ENCODE data around the gene TPSG1. TPM values are rescaled to one million over a fixed set of nuclear protein-coding genes. Genes with fewer than 3 reads are reported as not detected.
"Not testable (repeated sequence)": the region's sequence is repeated elsewhere in the genome, so short reads cannot be mapped to it uniquely, and the experiment has no call there.

Gene TPSG1
- total RNA-seq, 1 donor from 2014 or later = not detected

DNA sequence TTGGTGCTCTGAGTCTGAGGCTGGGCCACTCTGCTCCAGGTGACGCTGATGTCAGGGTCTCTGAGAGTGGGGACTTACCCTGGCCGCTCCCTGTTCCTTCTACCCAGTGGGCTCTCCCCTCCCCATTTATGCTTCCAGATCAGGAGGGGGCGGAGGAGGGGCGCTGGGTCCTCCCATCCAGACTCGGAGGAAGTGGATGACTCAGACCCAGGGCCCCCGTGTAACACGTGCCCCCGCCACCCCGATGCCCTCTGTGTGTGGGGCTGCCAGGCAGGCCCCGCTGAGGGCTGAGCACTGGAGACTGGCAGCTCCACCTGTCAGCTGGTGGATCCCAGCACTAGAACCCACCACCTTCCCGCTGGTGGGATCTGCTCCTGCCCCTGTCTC lies 5.0 kb upstream of the TPSG1 start, which contains the start of gene TPSB2:
TPSB2 (minus strand) TSS at position 101 of the 387 bp plus-strand sequence. CDS start 233 bp downstream, outside the sequence.
- H3K4me1 ChIP-seq (ENCODE audit: insufficient read depth, low read length); H2AFZ ChIP-seq (ENCODE audit: low read depth, low read length); DNase-seq (ENCODE audit: low read depth); H3K27ac Mint-ChIP-seq (ENCODE audit: unreplicated experiment); H3K36me3 ChIP-seq (ENCODE audit: insufficient read depth, low read length); H3K27me3 ChIP-seq (ENCODE audit: insufficient read depth, low read length); H3K9me3 Mint-ChIP-seq (ENCODE audit: unreplicated experiment); H3K27me3 Mint-ChIP-seq (ENCODE audit: low read depth, unreplicated experiment); H3K4me1 Mint-ChIP-seq (ENCODE audit: low read depth, unreplicated experiment); H3K9me3 ChIP-seq (ENCODE audit: insufficient read depth, low read depth, low read length); H3K4me3 ChIP-seq (ENCODE audit: insufficient read depth, low read depth, low read length); H3K4me2 ChIP-seq (ENCODE audit: low read length); H3K36me3 Mint-ChIP-seq (ENCODE audit: low read depth, unreplicated experiment); FAIRE-seq; H4K20me1 ChIP-seq (ENCODE audit: insufficient read depth, low read length); H3K27ac ChIP-seq (ENCODE audit: low read depth, low read length); H3K4me3 Mint-ChIP-seq (ENCODE audit: unreplicated experiment); H3K9ac ChIP-seq (ENCODE audit: low read length); H3K79me2 ChIP-seq (ENCODE audit: insufficient read depth, low read length): not testable (repeated sequence)

DNA sequence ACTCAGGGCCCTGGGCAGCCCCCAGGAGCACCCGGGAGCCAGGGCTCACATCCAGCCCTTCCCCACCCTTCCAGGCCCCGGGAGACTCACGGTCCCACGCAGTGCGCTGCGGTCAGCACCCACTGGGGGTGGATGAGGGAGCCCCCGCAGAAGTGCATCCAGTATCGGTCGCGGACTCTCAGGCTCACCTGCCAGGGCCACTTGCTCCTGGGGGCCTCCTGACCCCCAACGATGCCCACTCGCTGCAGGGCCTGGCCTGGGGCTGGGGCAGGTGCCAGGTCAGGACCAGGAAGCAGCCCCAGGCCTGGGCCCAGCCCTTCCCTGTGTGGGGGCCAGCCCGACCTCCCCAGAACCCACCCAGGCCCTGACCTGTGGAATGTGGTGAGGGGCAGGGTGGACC lies 4.4 kb upstream of the TPSG1 start:
- H3K36me3 ChIP-seq (ENCODE audit: insufficient read depth, low read length); H3K79me2 ChIP-seq (ENCODE audit: insufficient read depth, low read length); H3K4me1 Mint-ChIP-seq (ENCODE audit: low read depth, unreplicated experiment); H3K4me3 ChIP-seq (ENCODE audit: insufficient read depth, low read depth, low read length); H3K4me3 Mint-ChIP-seq (ENCODE audit: unreplicated experiment); H3K9me3 Mint-ChIP-seq (ENCODE audit: unreplicated experiment); H3K27me3 Mint-ChIP-seq (ENCODE audit: low read depth, unreplicated experiment); FAIRE-seq; H4K20me1 ChIP-seq (ENCODE audit: insufficient read depth, low read length); H3K27ac ChIP-seq (ENCODE audit: low read depth, low read length); H3K27me3 ChIP-seq (ENCODE audit: insufficient read depth, low read length); DNase-seq (ENCODE audit: low read depth); H2AFZ ChIP-seq (ENCODE audit: low read depth, low read length); H3K4me1 ChIP-seq (ENCODE audit: insufficient read depth, low read length); H3K9me3 ChIP-seq (ENCODE audit: insufficient read depth, low read depth, low read length); H3K27ac Mint-ChIP-seq (ENCODE audit: unreplicated experiment); H3K9ac ChIP-seq (ENCODE audit: low read length); H3K36me3 Mint-ChIP-seq (ENCODE audit: low read depth, unreplicated experiment); H3K4me2 ChIP-seq (ENCODE audit: low read length): not testable (repeated sequence)

DNA sequence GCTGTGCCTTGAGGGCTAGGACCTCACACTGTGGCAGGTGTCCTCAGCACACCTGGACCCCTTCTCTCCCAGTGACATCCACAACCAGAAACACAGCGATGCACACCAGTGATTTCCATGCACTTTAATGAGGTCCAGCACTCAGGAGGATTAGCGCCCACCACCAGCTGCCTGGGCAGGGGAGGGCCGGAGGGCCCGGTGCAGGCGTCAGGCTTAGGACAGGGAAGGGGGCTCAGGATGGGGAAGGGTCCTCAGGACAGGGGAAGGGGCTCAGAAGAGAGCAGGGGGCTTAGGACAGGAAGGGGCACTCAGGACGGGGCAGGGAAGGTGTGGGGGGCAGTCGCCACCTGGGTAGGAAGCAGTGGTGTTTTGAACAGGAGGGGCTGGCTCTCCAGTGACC lies 3.2 kb upstream of the TPSG1 start:
- not testable (repeated sequence) for H3K9me3 ChIP-seq (ENCODE audit: insufficient read depth, low read depth, low read length); H3K36me3 ChIP-seq (ENCODE audit: insufficient read depth, low read length); H3K36me3 Mint-ChIP-seq (ENCODE audit: low read depth, unreplicated experiment); H3K4me2 ChIP-seq (ENCODE audit: low read length); H3K4me1 Mint-ChIP-seq (ENCODE audit: low read depth, unreplicated experiment); H3K4me1 ChIP-seq (ENCODE audit: insufficient read depth, low read length); H3K27me3 ChIP-seq (ENCODE audit: insufficient read depth, low read length); DNase-seq (ENCODE audit: low read depth); H3K9ac ChIP-seq (ENCODE audit: low read length); H2AFZ ChIP-seq (ENCODE audit: low read depth, low read length); H3K27ac ChIP-seq (ENCODE audit: low read depth, low read length); H3K9me3 Mint-ChIP-seq (ENCODE audit: unreplicated experiment); FAIRE-seq; H4K20me1 ChIP-seq (ENCODE audit: insufficient read depth, low read length); H3K4me3 Mint-ChIP-seq (ENCODE audit: unreplicated experiment); H3K4me3 ChIP-seq (ENCODE audit: insufficient read depth, low read depth, low read length); H3K79me2 ChIP-seq (ENCODE audit: insufficient read depth, low read length); H3K27ac Mint-ChIP-seq (ENCODE audit: unreplicated experiment)
- peaks cover 11% of the 10 kb centered on the region for H3K27me3 Mint-ChIP-seq (ENCODE audit: low read depth, unreplicated experiment)

- not testable (repeated sequence) for H3K79me2 ChIP-seq (ENCODE audit: insufficient read depth, low read length); H3K4me1 Mint-ChIP-seq (ENCODE audit: low read depth, unreplicated experiment); H4K20me1 ChIP-seq (ENCODE audit: insufficient read depth, low read length); H3K27ac Mint-ChIP-seq (ENCODE audit: unreplicated experiment); H3K27ac ChIP-seq (ENCODE audit: low read depth, low read length); DNase-seq (ENCODE audit: low read depth); H3K36me3 ChIP-seq (ENCODE audit: insufficient read depth, low read length); H3K4me2 ChIP-seq (ENCODE audit: low read length); H3K4me1 ChIP-seq (ENCODE audit: insufficient read depth, low read length); H3K4me3 Mint-ChIP-seq (ENCODE audit: unreplicated experiment); H3K9ac ChIP-seq (ENCODE audit: low read length); H3K27me3 ChIP-seq (ENCODE audit: insufficient read depth, low read length); FAIRE-seq; H3K4me3 ChIP-seq (ENCODE audit: insufficient read depth, low read depth, low read length); H3K9me3 Mint-ChIP-seq (ENCODE audit: unreplicated experiment); H2AFZ ChIP-seq (ENCODE audit: low read depth, low read length); H3K36me3 Mint-ChIP-seq (ENCODE audit: low read depth, unreplicated experiment); H3K9me3 ChIP-seq (ENCODE audit: insufficient read depth, low read depth, low read length)
- H3K27me3 Mint-ChIP-seq (ENCODE audit: low read depth, unreplicated experiment) = peaks cover 11% of the 10 kb centered on the region
Observed at GRCh38 chr16:1226692-1227091, 1.6 kb upstream of the TPSG1 start.

GRCh38 chr16:1225728-1226311 lies 752 bp upstream of the TPSG1 start:
- not testable (repeated sequence) for DNase-seq (ENCODE audit: low read depth); H3K4me3 Mint-ChIP-seq (ENCODE audit: unreplicated experiment); FAIRE-seq; H3K4me3 ChIP-seq (ENCODE audit: insufficient read depth, low read depth, low read length); H3K36me3 ChIP-seq (ENCODE audit: insufficient read depth, low read length); H4K20me1 ChIP-seq (ENCODE audit: insufficient read depth, low read length); H3K9ac ChIP-seq (ENCODE audit: low read length); H3K79me2 ChIP-seq (ENCODE audit: insufficient read depth, low read length); H2AFZ ChIP-seq (ENCODE audit: low read depth, low read length); H3K27ac Mint-ChIP-seq (ENCODE audit: unreplicated experiment); H3K27me3 ChIP-seq (ENCODE audit: insufficient read depth, low read length); H3K4me1 ChIP-seq (ENCODE audit: insufficient read depth, low read length); H3K4me1 Mint-ChIP-seq (ENCODE audit: low read depth, unreplicated experiment); H3K27ac ChIP-seq (ENCODE audit: low read depth, low read length); H3K36me3 Mint-ChIP-seq (ENCODE audit: low read depth, unreplicated experiment); H3K4me2 ChIP-seq (ENCODE audit: low read length); H3K9me3 ChIP-seq (ENCODE audit: insufficient read depth, low read depth, low read length); H3K9me3 Mint-ChIP-seq (ENCODE audit: unreplicated experiment)
- H3K27me3 Mint-ChIP-seq (ENCODE audit: low read depth, unreplicated experiment) = peaks cover 15% of the 10 kb centered on the region

Measured in astrocyte (in vitro differentiated cells and primary cell).